B cell (primary cell): Measurements from ENCODE around the gene INSRR. TPM values are rescaled to one million over a fixed set of nuclear protein-coding genes. Genes with fewer than 3 reads are reported as not detected.

Experiments used
- ATAC-seq: fragments of 200-7000 bp; cut with Tn5 transposase; one replicate; pipeline ENCODE4 v1.10.0; 2021; ENCODE audit warnings: low read depth, mild to moderate bottlenecking, moderate number of reproducible peaks, moderate library complexity
- CTCF ChIA-PET: fragments of 350-600 bp; sonication (Branson Sonifier 250); formaldehyde crosslinking; loops from one replicate; lab custom pipeline; 2021; ENCODE audit warnings: antibody characterized with exemption, inconsistent platforms; lab: Charles Lee
- POLR2A ChIA-PET: fragments of 350-600 bp; sonication (Branson Sonifier 250); formaldehyde crosslinking; loops from one replicate; lab custom pipeline; 2021; ENCODE audit warnings: antibody characterized with exemption; lab: Charles Lee
- DNase-seq: peaks from one replicate; pipeline ENCODE4 v3.0.0; 2013
- H2AFZ ChIP-seq: 2 replicates; pipeline ENCODE4 v1.6.1; 2012; ENCODE audit warnings: mild to moderate bottlenecking, low read depth, low read length; ENCODE audit not compliant: insufficient read depth, poor library complexity, severe bottlenecking
- H3K27ac ChIP-seq, 2 donors: 1 replicate in 1 of 2; 2 replicates in 1 of 2; pipeline ENCODE4 v1.5.1; 2012 to 2013; ENCODE audit warnings: low read length in 2 of 2, mild to moderate bottlenecking in 2 of 2, moderate library complexity in 1 of 2
- H3K27me3 ChIP-seq, 4 experiments: fragments of 200-600 bp in 1 of 4; sonication (generic) in 1 of 4; replicated peaks in 1 of 4; 1 replicate in 2 of 4; 2 replicates in 2 of 4; pipeline versions ENCODE4 v1.6.1 to v1.7.0; 2013 to 2016; ENCODE audit warnings: low read length in 3 of 4, mild to moderate bottlenecking in 2 of 4, mixed read lengths in 1 of 4, moderate library complexity in 1 of 4; ENCODE audit not compliant: insufficient read depth in 4 of 4, control insufficient read depth in 3 of 4; ENCODE audit errors: control extremely low read depth in 1 of 4
- H3K36me3 ChIP-seq, 2 experiments: replicated peaks in 1 of 2; 1 replicate in 1 of 2; 2 replicates in 1 of 2; pipeline versions ENCODE4 v1.6.1 to v1.7.1; 2013; ENCODE audit warnings: low read length in 1 of 2; ENCODE audit not compliant: insufficient read depth in 2 of 2, control insufficient read depth in 1 of 2; ENCODE audit errors: control extremely low read depth in 1 of 2, extremely low read depth in 1 of 2
- H3K4me1 ChIP-seq, 2 donors: fragments of 200-600 bp in 1 of 2; sonication (generic) in 1 of 2; 1 replicate in 1 of 2; 2 replicates in 1 of 2; pipeline versions ENCODE4 v1.5.1 to v1.6.1; 2013 to 2017; ENCODE audit warnings: low read length in 2 of 2; ENCODE audit not compliant: control insufficient read depth in 2 of 2, insufficient read depth in 2 of 2
- H3K4me2 ChIP-seq: replicated peaks from 2 replicates; pipeline ENCODE3; 2012; ENCODE audit warnings: mild to moderate bottlenecking, low read depth, low read length; ENCODE audit not compliant: poor library complexity, severe bottlenecking
- H3K4me3 ChIP-seq, 5 experiments: fragments of 200-600 bp in 1 of 5; sonication (generic) in 1 of 5; 1 replicate in 3 of 5; 2 replicates in 2 of 5; pipeline versions ENCODE4 v1.5.1 to v1.7.0; 2011 to 2016; ENCODE audit warnings: low read length in 4 of 5, mild to moderate bottlenecking in 4 of 5, low read depth in 2 of 5, control low read depth in 1 of 5, moderate library complexity in 1 of 5; ENCODE audit not compliant: insufficient read depth in 1 of 5; ENCODE audit errors: control extremely low read depth in 1 of 5, extremely low read depth in 1 of 5
- H3K79me2 ChIP-seq: fragments of 200-600 bp; sonication (generic); one replicate; pipeline ENCODE4 v1.6.0; 2016; ENCODE audit warnings: low read length; ENCODE audit not compliant: control insufficient read depth, insufficient read depth
- H3K9ac ChIP-seq: fragments of 200-600 bp; sonication (generic); 2 replicates; pipeline ENCODE4 v1.6.1; 2017; ENCODE audit warnings: mild to moderate bottlenecking, low read length, moderate library complexity
- H3K9me3 ChIP-seq, 3 donors: one replicate each; pipeline versions ENCODE4 v1.6.1 to v1.7.1; 2013; ENCODE audit warnings: low read length in 2 of 3; ENCODE audit not compliant: control insufficient read depth in 2 of 3, insufficient read depth in 1 of 3; ENCODE audit errors: control extremely low read depth in 1 of 3
- H4K20me1 ChIP-seq: 2 replicates; pipeline ENCODE4 v1.6.0; 2012; ENCODE audit warnings: mild to moderate bottlenecking, low read length; ENCODE audit not compliant: insufficient read depth, control insufficient read depth, poor library complexity, severe bottlenecking
- H3K27ac Mint-ChIP-seq: one replicate; pipeline ENCODE4 v1.8.0; 2021; ENCODE audit warnings: mixed read lengths
- H3K27me3 Mint-ChIP-seq: one replicate; pipeline ENCODE4 v1.8.0; 2021; ENCODE audit warnings: mixed read lengths
- H3K4me1 Mint-ChIP-seq: one replicate; pipeline ENCODE4 v1.8.0; 2021; ENCODE audit warnings: mixed read lengths
- H3K4me3 Mint-ChIP-seq: one replicate; pipeline ENCODE4 v1.8.0; 2021; ENCODE audit warnings: mixed read lengths
- H3K9me3 Mint-ChIP-seq: one replicate; pipeline ENCODE4 v1.8.0; 2022; ENCODE audit warnings: mixed read lengths; ENCODE audit not compliant: insufficient read depth
- EZH2 ChIP-seq: IDR thresholded peaks from 2 replicates; pipeline ENCODE4 v1.6.1; 2012; ENCODE audit warnings: borderline replicate concordance, low read depth, mild to moderate bottlenecking, moderate library complexity, low read length; ENCODE audit not compliant: insufficient read depth, poor library complexity, severe bottlenecking
- WGBS: methylation state at CpG from one replicate; pipeline ENCODE4 v1.1.5; 2013; ENCODE audit warnings: missing lambda C conversion rate; ENCODE audit not compliant: insufficient coverage; 5-methylcytosine and 5-hydroxymethylcytosine counted together
- intact Hi-C: fragments of 100-400 bp; cut with micrococcal nuclease; formaldehyde crosslinking; loops from one replicate; pipeline ENCODE4 v1.10.0; 2022
- polyA plus RNA-seq: library from polyadenylated mRNA; depleted of rRNA; stranded (reverse); fragments of >200 nt; gene quantifications from 2 replicates; pipeline ENCODE4 v1.2.3, GENCODE V29; 2012
- total RNA-seq, 2 donors: library from RNA; stranded (reverse); fragments of 120-200 nt in 1 of 2; gene quantifications; 1 replicate in 1 of 2; 2 replicates in 1 of 2; pipeline versions ENCODE4 v1.2.3 to v1.2.4, GENCODE V29; 2013 to 2022
- TF ChIP-seq, protein P1 (sequence below): fragments of 200-600 bp; IDR thresholded peaks from one replicate; pipeline ENCODE4 v1.8.0; 2022; ENCODE audit warnings: antibody characterized with exemption, mild to moderate bottlenecking

INSRR gene
- total and polyA plus RNA-seq, 2 donors (not counting 1 experiment from before 2014, with no cell fraction given): not detected

GRCh38 chr1:156796340-156797097 lies 62.4 kb downstream of the INSRR start:
- TF ChIP-seq, protein P1, sequence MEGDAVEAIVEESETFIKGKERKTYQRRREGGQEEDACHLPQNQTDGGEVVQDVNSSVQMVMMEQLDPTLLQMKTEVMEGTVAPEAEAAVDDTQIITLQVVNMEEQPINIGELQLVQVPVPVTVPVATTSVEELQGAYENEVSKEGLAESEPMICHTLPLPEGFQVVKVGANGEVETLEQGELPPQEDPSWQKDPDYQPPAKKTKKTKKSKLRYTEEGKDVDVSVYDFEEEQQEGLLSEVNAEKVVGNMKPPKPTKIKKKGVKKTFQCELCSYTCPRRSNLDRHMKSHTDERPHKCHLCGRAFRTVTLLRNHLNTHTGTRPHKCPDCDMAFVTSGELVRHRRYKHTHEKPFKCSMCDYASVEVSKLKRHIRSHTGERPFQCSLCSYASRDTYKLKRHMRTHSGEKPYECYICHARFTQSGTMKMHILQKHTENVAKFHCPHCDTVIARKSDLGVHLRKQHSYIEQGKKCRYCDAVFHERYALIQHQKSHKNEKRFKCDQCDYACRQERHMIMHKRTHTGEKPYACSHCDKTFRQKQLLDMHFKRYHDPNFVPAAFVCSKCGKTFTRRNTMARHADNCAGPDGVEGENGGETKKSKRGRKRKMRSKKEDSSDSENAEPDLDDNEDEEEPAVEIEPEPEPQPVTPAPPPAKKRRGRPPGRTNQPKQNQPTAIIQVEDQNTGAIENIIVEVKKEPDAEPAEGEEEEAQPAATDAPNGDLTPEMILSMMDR: no peak
- no peak for TF ChIP-seq EZH2
- ChIA-PET POLR2A (no interaction called here), CTCF (interaction anchor here (0.9 to 5.9 kb wide), 8 partner anchors 9 to 107 kb away, joined by 3 to 45 read pairs (median 6); partner anchors contain the start of gene NTRK1)
- no peaks in the 10 kb centered on the region for H3K27me3 Mint-ChIP-seq
- H3K4me3 Mint-ChIP-seq: no peak overlapping the region
- H2AFZ ChIP-seq: no peak overlapping the region
- H3K27ac ChIP-seq: no peak overlapping the region
- no peak overlapping the region for H3K4me3 ChIP-seq
- WGBS: 84% methylated on average over 8 of the region's 8 CpGs
- DNase-seq: no peak
- no peak overlapping the region for H3K27ac Mint-ChIP-seq
- no peaks in the 10 kb centered on the region for H3K9me3 ChIP-seq
- H4K20me1 ChIP-seq: peaks cover 17% of the 10 kb centered on the region
- intact Hi-C loops: loop anchor here (1.0 kb wide), 1 partner anchor 64 kb away; the partner anchor contains the start of gene NTRK1
- no peak overlapping the region for H3K9ac ChIP-seq
- H3K4me1 ChIP-seq: no peaks in the 10 kb centered on the region
- no peaks in the 10 kb centered on the region for H3K27me3 ChIP-seq
- peaks cover under 1% of the 10 kb centered on the region for H3K79me2 ChIP-seq
- no peak overlapping the region for H3K4me2 ChIP-seq
- peaks cover 11 to 91% of the 10 kb centered on the region in 2 experiments for H3K36me3 ChIP-seq
- peaks cover 5% of the 10 kb centered on the region for H3K4me1 Mint-ChIP-seq
- H3K9me3 Mint-ChIP-seq: no peaks in the 10 kb centered on the region
- no peak for ATAC-seq

GRCh38 chr1:156795787-156796186 lies 63.1 kb downstream of the INSRR start:
- no peak overlapping the region for H3K4me3 Mint-ChIP-seq
- intact Hi-C loops: no loop called here
- ATAC-seq (no peak), DNase-seq (no peak)
- Histone ChIP-seq H3K27me3 (no peaks in the 10 kb centered on the region), H3K4me1 (no peaks in the 10 kb centered on the region), H3K9ac (no peak overlapping the region), H4K20me1 (peaks cover 24% of the 10 kb centered on the region), H3K9me3 (no peaks in the 10 kb centered on the region), H3K4me2 (no peak overlapping the region), H3K36me3 (peaks cover 11 to 92% of the 10 kb centered on the region in 2 experiments), H2AFZ (no peak overlapping the region), H3K4me3 (no peak overlapping the region), H3K79me2 (peaks cover 3% of the 10 kb centered on the region), H3K27ac (no peak overlapping the region)
- ChIA-PET CTCF (interaction anchor here (1.1 to 5.9 kb wide), 6 partner anchors 14 to 106 kb away, joined by 3 to 45 read pairs (median 8); partner anchors contain the start of gene NTRK1), POLR2A (no interaction called here)
- H3K4me1 Mint-ChIP-seq: peaks cover 5% of the 10 kb centered on the region
- H3K27ac Mint-ChIP-seq: no peak overlapping the region
- TF ChIP-seq, protein P1: no peak
- TF ChIP-seq EZH2: no peak
- no peaks in the 10 kb centered on the region for H3K9me3 Mint-ChIP-seq
- 84% methylated on average over 5 of the region's 7 CpGs for WGBS
- no peaks in the 10 kb centered on the region for H3K27me3 Mint-ChIP-seq
